ENCODE results near the gene PVALEF.
A peak's percentile ranks its signal among the peaks of the same experiment; 100 is the strongest.

The PVALEF gene

GRCh38 chr17:81221371-81221841 lies 56.1 kb downstream of the PVALEF start:
- TF ChIP-seq EGR1 (IDR thresholded peaks at IDR 0.05): no peak
- TF ChIP-seq FOXM1 (IDR thresholded peaks at IDR 0.05; ENCODE audit: borderline replicate concordance, low read depth): no peak
- TF ChIP-seq ZBTB7A (IDR thresholded peaks at IDR 0.05; ENCODE audit: low read depth): no peak
- TF ChIP-seq YY1 (IDR thresholded peaks at IDR 0.05; ENCODE audit: low read depth): no peak
- TF ChIP-seq TCF12 (IDR thresholded peaks at IDR 0.05; ENCODE audit: low read depth): no peak
- TF ChIP-seq TAF1 (IDR thresholded peaks at IDR 0.05; ENCODE audit: low read depth): no peak
- no peak for TF ChIP-seq TEAD4 (IDR thresholded peaks at IDR 0.05)
- no peak for TF ChIP-seq CREB1 (IDR thresholded peaks at IDR 0.05; ENCODE audit: low read depth)

- TF ChIP-seq NFIC (IDR thresholded peaks at IDR 0.05) (no peak; the same call in 1 of the 2 replicates), EGR1 (IDR thresholded peaks at IDR 0.05) (no peak), REST (IDR thresholded peaks at IDR 0.05; ENCODE audit: low read depth) (no peak), TCF12 (IDR thresholded peaks at IDR 0.05; ENCODE audit: low read depth) (no peak), CREB1 (IDR thresholded peaks at IDR 0.05; ENCODE audit: low read depth) (no peak)
Measured at GRCh38 chr17:81221842-81222619, 56.7 kb downstream of the PVALEF start.

- TF ChIP-seq CEBPB (IDR thresholded peaks at IDR 0.05) (no peak), YY1 (IDR thresholded peaks at IDR 0.05; ENCODE audit: low read depth) (no peak), ZBTB7A (IDR thresholded peaks at IDR 0.05; ENCODE audit: low read depth) (peak; percentile 66; the same call in 1 of the 2 replicates), USF1 (IDR thresholded peaks at IDR 0.05) (no peak), RAD21 (IDR thresholded peaks at IDR 0.05; ENCODE audit: low read depth) (no peak), REST (IDR thresholded peaks at IDR 0.05; ENCODE audit: low read depth) (no peak), EGR1 (IDR thresholded peaks at IDR 0.05) (no peak), TEAD4 (IDR thresholded peaks at IDR 0.05) (no peak)
Measured at GRCh38 chr17:81222620-81222905, 57.3 kb downstream of the PVALEF start.

- TF ChIP-seq EGR1 (IDR thresholded peaks at IDR 0.05) (peak; percentile 91), USF1 (IDR thresholded peaks at IDR 0.05) (no peak), TCF12 (IDR thresholded peaks at IDR 0.05; ENCODE audit: low read depth) (0 out of 2 replicates have a peak, but pooled peaks have one; percentile 14), EP300 (IDR thresholded peaks at IDR 0.05; ENCODE audit: borderline replicate concordance) (no peak), NFIC (IDR thresholded peaks at IDR 0.05) (no peak), TAF1 (IDR thresholded peaks at IDR 0.05; ENCODE audit: low read depth) (peak; percentile 46; the same call in 1 of the 2 replicates), MAX (IDR thresholded peaks at IDR 0.05) (peak; percentile 98), FOXM1 (IDR thresholded peaks at IDR 0.05; ENCODE audit: borderline replicate concordance, low read depth) (no peak), REST (IDR thresholded peaks at IDR 0.05; ENCODE audit: low read depth) (no peak), YY1 (IDR thresholded peaks at IDR 0.05; ENCODE audit: low read depth) (no peak), RAD21 (IDR thresholded peaks at IDR 0.05; ENCODE audit: low read depth) (no peak), CREB1 (IDR thresholded peaks at IDR 0.05; ENCODE audit: low read depth) (peak; percentile 78)
Measured at GRCh38 chr17:81222906-81223761, 57.8 kb downstream of the PVALEF start, which contains the start of gene CEP131. CEP131 (minus strand) TSS chr17:81222965; CDS start chr17:81220056, 2,909 bp downstream.

Data from Ishikawa (cell line).